HEK293 (cell line): ENCODE results near the gene AIF1.

Experiments used
- CTCF ChIA-PET: fragments of 350-600 bp; formaldehyde crosslinking; extraction: SDS; loops from one replicate; lab custom pipeline; 2021; ENCODE audit warnings: antibody characterized with exemption; lab: Yijun Ruan, JAX
- POLR2A ChIA-PET: fragments of 300-600 bp; formaldehyde crosslinking; extraction: SDS; loops from one replicate; lab custom pipeline; 2020; ENCODE audit warnings: antibody characterized with exemption, inconsistent platforms; lab: Yijun Ruan, JAX
- H3K27ac ChIP-seq: fragments of 200-500 bp; sonication (Bioruptor generic); 2 replicates; pipeline ENCODE4 v1.5.1; 2014; ENCODE audit warnings: low read depth, low read length, control low read depth, inconsistent platforms; ENCODE audit errors: extremely low read depth
- H3K36me3 ChIP-seq, 2 experiments: fragments of 200-500 bp in 1 of 2; sonication (Bioruptor generic) in 1 of 2; 1 replicate in 1 of 2; 2 replicates in 1 of 2; pipeline ENCODE4 v1.5.1; 2014 to 2017; ENCODE audit warnings: inconsistent platforms in 2 of 2, low read length in 2 of 2; ENCODE audit not compliant: control insufficient read depth in 2 of 2, insufficient read depth in 1 of 2
- H3K4me1 ChIP-seq: fragments of 200-500 bp; sonication (Bioruptor generic); 2 replicates; pipeline ENCODE4 v1.5.1; 2014; ENCODE audit warnings: mild to moderate bottlenecking, low read length, inconsistent platforms; ENCODE audit not compliant: control insufficient read depth, insufficient read depth
- H3K4me3 ChIP-seq: 2 replicates; pipeline ENCODE4 v1.5.1; 2011; ENCODE audit warnings: low read depth, mild to moderate bottlenecking, control low read depth, low read length, moderate library complexity
- H3K9me3 ChIP-seq: fragments of 200-500 bp; sonication (Bioruptor generic); 2 replicates; pipeline ENCODE4 v1.5.1; 2014; ENCODE audit warnings: low read depth, low read length, inconsistent platforms; ENCODE audit not compliant: control insufficient read depth, insufficient read depth
- CTCF ChIP-seq: fragments of 450-650 bp; formaldehyde crosslinking; IDR thresholded peaks from 2 replicates; pipeline ENCODE4 v1.5.1; 2016; ENCODE audit warnings: missing biosample characterization, missing genetic modification characterization
- EGR2 ChIP-seq: fragments of 450-650 bp; formaldehyde crosslinking; IDR thresholded peaks from 2 replicates; pipeline ENCODE4 v1.5.1; 2016; ENCODE audit warnings: low read depth, missing biosample characterization, missing genetic modification characterization
- GFI1B ChIP-seq: fragments of 450-650 bp; formaldehyde crosslinking; IDR thresholded peaks from 2 replicates; pipeline ENCODE4 v1.5.1; 2016; ENCODE audit warnings: missing biosample characterization, missing genetic modification characterization
- HOXC10 ChIP-seq: sonication (generic); formaldehyde crosslinking; IDR thresholded peaks from 2 replicates; pipeline ENCODE4 v1.8.1; 2023; ENCODE audit warnings: mild to moderate bottlenecking, missing genetic modification reagents
- SCRT2 ChIP-seq: fragments of 450-650 bp; formaldehyde crosslinking; IDR thresholded peaks from 2 replicates; pipeline ENCODE4 v1.5.1; 2016; ENCODE audit warnings: missing biosample characterization, missing genetic modification characterization
- SETDB1 ChIP-seq: IDR thresholded peaks from one replicate; pipeline ENCODE4 v1.6.1; 2017; ENCODE audit warnings: mild to moderate bottlenecking, low read length, moderate library complexity, mixed read lengths; ENCODE audit not compliant: insufficient read length
- SP7 ChIP-seq: fragments of 450-650 bp; formaldehyde crosslinking; IDR thresholded peaks from 2 replicates; pipeline ENCODE4 v1.5.1; 2016; ENCODE audit warnings: missing biosample characterization, missing genetic modification characterization
- ZBTB49 ChIP-seq: fragments of 450-650 bp; formaldehyde crosslinking; IDR thresholded peaks from 2 replicates; pipeline ENCODE4 v1.5.1; 2016; ENCODE audit warnings: missing biosample characterization, missing genetic modification characterization, low read depth
- ZBTB7A ChIP-seq: fragments of 450-650 bp; formaldehyde crosslinking; IDR thresholded peaks from 2 replicates; pipeline ENCODE4 v1.5.1; 2016; ENCODE audit warnings: low read depth, missing biosample characterization, missing genetic modification characterization
- ZFP69B ChIP-seq: fragments of 450-650 bp; formaldehyde crosslinking; IDR thresholded peaks from 2 replicates; pipeline ENCODE4 v1.5.1; 2016; ENCODE audit warnings: missing biosample characterization, missing genetic modification characterization
- ZNF169 ChIP-seq: fragments of 450-650 bp; formaldehyde crosslinking; IDR thresholded peaks from 2 replicates; pipeline ENCODE4 v1.5.1; 2016; ENCODE audit warnings: missing biosample characterization, missing genetic modification characterization
- ZNF184 ChIP-seq: fragments of 450-650 bp; IDR thresholded peaks from 2 replicates; pipeline ENCODE4 v1.5.1; 2018; ENCODE audit warnings: missing biosample characterization, mild to moderate bottlenecking, missing genetic modification characterization
- ZNF248 ChIP-seq: fragments of 450-650 bp; formaldehyde crosslinking; IDR thresholded peaks from 2 replicates; pipeline ENCODE4 v1.5.1; 2017; ENCODE audit warnings: missing biosample characterization, missing genetic modification characterization
- ZNF26 ChIP-seq: fragments of 450-650 bp; formaldehyde crosslinking; IDR thresholded peaks from 2 replicates; pipeline ENCODE4 v1.5.1; 2016; ENCODE audit warnings: missing biosample characterization, missing genetic modification characterization
- ZNF335 ChIP-seq: fragments of 450-650 bp; formaldehyde crosslinking; conservative IDR thresholded peaks from 2 replicates; pipeline ENCODE4 v1.5.1; 2016; ENCODE audit warnings: missing biosample characterization, missing genetic modification characterization
- ZNF350 ChIP-seq: fragments of 450-650 bp; formaldehyde crosslinking; IDR thresholded peaks from 2 replicates; pipeline ENCODE4 v1.5.0; 2017; ENCODE audit warnings: missing biosample characterization, mild to moderate bottlenecking, missing genetic modification characterization
- ZNF433 ChIP-seq: fragments of 450-650 bp; formaldehyde crosslinking; IDR thresholded peaks from 2 replicates; pipeline ENCODE4 v1.5.1; 2016; ENCODE audit warnings: missing biosample characterization, missing genetic modification characterization, low read depth
- ZSCAN16 ChIP-seq: fragments of 450-650 bp; formaldehyde crosslinking; IDR thresholded peaks from 2 replicates; pipeline ENCODE4 v1.5.1; 2016; ENCODE audit warnings: missing biosample characterization, missing genetic modification characterization
- ZSCAN23 ChIP-seq: fragments of 450-650 bp; formaldehyde crosslinking; IDR thresholded peaks from 2 replicates; pipeline ENCODE4 v1.5.1; 2016; ENCODE audit warnings: missing biosample characterization, missing genetic modification characterization
- TF ChIP-seq, protein P1 (sequence below): fragments of 450-650 bp; formaldehyde crosslinking; IDR thresholded peaks from 2 replicates; pipeline ENCODE4 v1.5.1; 2016; ENCODE audit warnings: missing biosample characterization, missing genetic modification characterization, low read depth
- TF ChIP-seq, protein P2 (sequence below): fragments of 450-650 bp; formaldehyde crosslinking; IDR thresholded peaks from 2 replicates; pipeline ENCODE4 v1.5.1; 2016; ENCODE audit warnings: missing biosample characterization, missing genetic modification characterization, borderline replicate concordance

AIF1 gene

DNA sequence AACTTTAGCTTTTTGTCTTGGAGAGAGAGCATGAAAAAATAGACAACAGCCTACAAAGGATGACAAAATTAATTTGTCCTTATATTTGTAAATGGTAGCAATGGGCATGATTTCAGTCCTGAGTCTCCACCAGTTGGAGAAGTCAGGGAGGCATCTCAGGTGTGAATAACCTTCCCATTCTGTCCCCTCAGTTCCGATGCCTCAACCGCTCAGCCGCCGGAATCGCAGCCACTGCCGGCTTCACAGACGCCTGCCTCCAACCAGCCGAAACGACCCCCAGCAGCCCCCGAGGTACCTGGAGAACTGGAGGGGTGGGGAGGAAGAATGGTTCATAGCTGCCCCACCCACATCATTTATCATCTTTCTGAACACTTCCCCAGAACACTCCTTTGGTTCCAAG, 9.0 kb downstream of the AIF1 start:
- CTCF ChIA-PET, result interaction anchor here (1.0 kb wide), 1 partner anchor 106 kb away, joined by 3 read pairs; no protein-coding TSS in a partner anchor
- TF ChIP-seq SP7 (tag by site-specific recombination) (no peak), ZBTB7A (tag by site-specific recombination) (no peak), ZSCAN23 (tag by site-specific recombination) (no peak), ZNF169 (tag by site-specific recombination) (no peak), ZNF248 (tag by site-specific recombination) (no peak), ZFP69B (tag by site-specific recombination) (no peak), EGR2 (tag by site-specific recombination) (no peak), ZNF350 (tag by site-specific recombination) (no peak), SCRT2 (tag by site-specific recombination) (no peak), ZNF184 (tag by site-specific recombination) (no peak), ZSCAN16 (tag by site-specific recombination) (no peak), SETDB1 (no peak), ZBTB49 (no peak), ZNF26 (tag by site-specific recombination) (no peak), GFI1B (tag by site-specific recombination) (no peak), ZNF335 (tag by site-specific recombination) (no peak)
- TF ChIP-seq, protein P1, sequence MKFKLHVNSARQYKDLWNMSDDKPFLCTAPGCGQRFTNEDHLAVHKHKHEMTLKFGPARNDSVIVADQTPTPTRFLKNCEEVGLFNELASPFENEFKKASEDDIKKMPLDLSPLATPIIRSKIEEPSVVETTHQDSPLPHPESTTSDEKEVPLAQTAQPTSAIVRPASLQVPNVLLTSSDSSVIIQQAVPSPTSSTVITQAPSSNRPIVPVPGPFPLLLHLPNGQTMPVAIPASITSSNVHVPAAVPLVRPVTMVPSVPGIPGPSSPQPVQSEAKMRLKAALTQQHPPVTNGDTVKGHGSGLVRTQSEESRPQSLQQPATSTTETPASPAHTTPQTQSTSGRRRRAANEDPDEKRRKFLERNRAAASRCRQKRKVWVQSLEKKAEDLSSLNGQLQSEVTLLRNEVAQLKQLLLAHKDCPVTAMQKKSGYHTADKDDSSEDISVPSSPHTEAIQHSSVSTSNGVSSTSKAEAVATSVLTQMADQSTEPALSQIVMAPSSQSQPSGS (tag by site-specific recombination), result no peak
- Histone ChIP-seq H3K9me3 (no peaks in the 10 kb centered on the region), H3K27ac (no peak overlapping the region), H3K4me3 (no peak overlapping the region), H3K4me1 (peaks cover 7% of the 10 kb centered on the region; the same call in 1 of the 2 replicates), H3K36me3 (peaks cover 58 to 79% of the 10 kb centered on the region in 2 experiments)
- POLR2A ChIA-PET, result interaction anchor here (1.0 to 9.7 kb wide), 2 partner anchors 12 to 83 kb away, joined by 3 to 123 read pairs; partner anchors contain the start of gene DDX39B

DNA sequence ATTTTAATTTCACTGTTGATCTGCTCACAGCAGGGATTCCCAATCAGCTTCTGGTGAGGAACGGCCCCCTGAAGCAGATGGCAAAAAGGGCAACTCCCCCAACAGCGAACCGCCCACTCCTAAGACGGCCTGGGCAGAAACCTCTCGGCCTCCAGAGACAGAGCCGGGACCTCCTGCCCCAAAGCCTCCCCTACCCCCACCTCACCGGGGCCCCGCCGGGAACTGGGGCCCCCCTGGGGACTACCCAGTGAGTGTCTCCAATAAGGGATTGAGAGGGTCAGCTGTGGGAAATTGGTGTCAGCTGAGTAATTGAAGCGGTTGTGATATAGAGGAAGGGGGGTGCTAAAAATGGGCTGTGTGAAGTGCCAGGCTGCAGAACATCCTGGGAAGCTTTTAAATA, 11.9 kb downstream of the AIF1 start:
- Histone ChIP-seq H3K4me3 (no peak overlapping the region), H3K27ac (no peak overlapping the region), H3K36me3 (peaks cover 79 to 100% of the 10 kb centered on the region in 2 experiments), H3K9me3 (no peaks in the 10 kb centered on the region), H3K4me1 (peaks cover 6% of the 10 kb centered on the region; the same call in 1 of the 2 replicates)
- ChIA-PET POLR2A (interaction anchor here (1.0 to 9.7 kb wide), 5 partner anchors 10 to 81 kb away, joined by 3 to 123 read pairs (median 6); partner anchors contain the start of genes ATP6V1G2 and BAG6), CTCF (interaction anchor here (1.5 to 1.7 kb wide), 2 partner anchors 25 to 30 kb away, joined by 5 to 10 read pairs; partner anchors contain the start of gene BAG6)
- TF ChIP-seq CTCF (tag by site-specific recombination) (no peak), ZNF433 (no peak), HOXC10 (CRISPR knock-in tag) (no peak)
- TF ChIP-seq, protein P2, sequence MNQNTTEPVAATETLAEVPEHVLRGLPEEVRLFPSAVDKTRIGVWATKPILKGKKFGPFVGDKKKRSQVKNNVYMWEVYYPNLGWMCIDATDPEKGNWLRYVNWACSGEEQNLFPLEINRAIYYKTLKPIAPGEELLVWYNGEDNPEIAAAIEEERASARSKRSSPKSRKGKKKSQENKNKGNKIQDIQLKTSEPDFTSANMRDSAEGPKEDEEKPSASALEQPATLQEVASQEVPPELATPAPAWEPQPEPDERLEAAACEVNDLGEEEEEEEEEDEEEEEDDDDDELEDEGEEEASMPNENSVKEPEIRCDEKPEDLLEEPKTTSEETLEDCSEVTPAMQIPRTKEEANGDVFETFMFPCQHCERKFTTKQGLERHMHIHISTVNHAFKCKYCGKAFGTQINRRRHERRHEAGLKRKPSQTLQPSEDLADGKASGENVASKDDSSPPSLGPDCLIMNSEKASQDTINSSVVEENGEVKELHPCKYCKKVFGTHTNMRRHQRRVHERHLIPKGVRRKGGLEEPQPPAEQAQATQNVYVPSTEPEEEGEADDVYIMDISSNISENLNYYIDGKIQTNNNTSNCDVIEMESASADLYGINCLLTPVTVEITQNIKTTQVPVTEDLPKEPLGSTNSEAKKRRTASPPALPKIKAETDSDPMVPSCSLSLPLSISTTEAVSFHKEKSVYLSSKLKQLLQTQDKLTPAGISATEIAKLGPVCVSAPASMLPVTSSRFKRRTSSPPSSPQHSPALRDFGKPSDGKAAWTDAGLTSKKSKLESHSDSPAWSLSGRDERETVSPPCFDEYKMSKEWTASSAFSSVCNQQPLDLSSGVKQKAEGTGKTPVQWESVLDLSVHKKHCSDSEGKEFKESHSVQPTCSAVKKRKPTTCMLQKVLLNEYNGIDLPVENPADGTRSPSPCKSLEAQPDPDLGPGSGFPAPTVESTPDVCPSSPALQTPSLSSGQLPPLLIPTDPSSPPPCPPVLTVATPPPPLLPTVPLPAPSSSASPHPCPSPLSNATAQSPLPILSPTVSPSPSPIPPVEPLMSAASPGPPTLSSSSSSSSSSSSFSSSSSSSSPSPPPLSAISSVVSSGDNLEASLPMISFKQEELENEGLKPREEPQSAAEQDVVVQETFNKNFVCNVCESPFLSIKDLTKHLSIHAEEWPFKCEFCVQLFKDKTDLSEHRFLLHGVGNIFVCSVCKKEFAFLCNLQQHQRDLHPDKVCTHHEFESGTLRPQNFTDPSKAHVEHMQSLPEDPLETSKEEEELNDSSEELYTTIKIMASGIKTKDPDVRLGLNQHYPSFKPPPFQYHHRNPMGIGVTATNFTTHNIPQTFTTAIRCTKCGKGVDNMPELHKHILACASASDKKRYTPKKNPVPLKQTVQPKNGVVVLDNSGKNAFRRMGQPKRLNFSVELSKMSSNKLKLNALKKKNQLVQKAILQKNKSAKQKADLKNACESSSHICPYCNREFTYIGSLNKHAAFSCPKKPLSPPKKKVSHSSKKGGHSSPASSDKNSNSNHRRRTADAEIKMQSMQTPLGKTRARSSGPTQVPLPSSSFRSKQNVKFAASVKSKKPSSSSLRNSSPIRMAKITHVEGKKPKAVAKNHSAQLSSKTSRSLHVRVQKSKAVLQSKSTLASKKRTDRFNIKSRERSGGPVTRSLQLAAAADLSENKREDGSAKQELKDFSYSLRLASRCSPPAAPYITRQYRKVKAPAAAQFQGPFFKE (tag by site-specific recombination), result no peak
